GM12878 (cell line): Measurements from ENCODE around the gene TLE7.

Experiments
- BCL3 ChIP-seq: IDR thresholded peaks from 2 replicates; pipeline ENCODE4 v1.6.1; 2011; ENCODE audit warnings: borderline replicate concordance, low read depth, mild to moderate bottlenecking, moderate library complexity, low read length; ENCODE audit not compliant: insufficient read depth, poor library complexity, severe bottlenecking
- CHD4 ChIP-seq: fragments of 200-600 bp; sonication (generic); IDR thresholded peaks from 2 replicates; pipeline ENCODE4 v1.6.1; 2016; ENCODE audit warnings: mild to moderate bottlenecking
- HDAC2 ChIP-seq: fragments of 200-600 bp; sonication (generic); IDR thresholded peaks from 2 replicates; pipeline ENCODE4 v1.6.1; 2017
- POLR2A ChIP-seq: IDR thresholded peaks from 2 replicates; pipeline ENCODE4 v1.6.1; 2011; ENCODE audit warnings: low read depth, mild to moderate bottlenecking, low read length
- POLR2AphosphoS5 ChIP-seq: IDR thresholded peaks from 2 replicates; pipeline ENCODE4 v1.6.1; 2011; ENCODE audit warnings: mild to moderate bottlenecking, low read length, inconsistent platforms
- SIN3A ChIP-seq: IDR thresholded peaks from 2 replicates; pipeline ENCODE4 v1.6.1; 2012; ENCODE audit warnings: low read depth, low read length, improper control_type of control experiment
- TAF1 ChIP-seq: IDR thresholded peaks from 2 replicates; pipeline ENCODE4 v1.6.1; 2011; ENCODE audit warnings: mild to moderate bottlenecking, low read depth, low read length, borderline replicate concordance
- TF ChIP-seq, protein P1 (sequence below), 3 experiments: IDR thresholded peaks in 2 of 3; conservative IDR thresholded peaks in 1 of 3; 2 replicates each; pipeline ENCODE4 v1.5.1; 2011; ENCODE audit warnings: low read depth in 3 of 3, low read length in 3 of 3, mild to moderate bottlenecking in 3 of 3, control low read depth in 2 of 3, moderate library complexity in 2 of 3, inconsistent platforms in 1 of 3, mixed read lengths in 1 of 3; ENCODE audit not compliant: control insufficient read depth in 2 of 3, insufficient read depth in 1 of 3; ENCODE audit errors: extremely low read depth in 1 of 3
- TF ChIP-seq, protein P2 (sequence below): fragments of 450-650 bp; IDR thresholded peaks from 2 replicates; pipeline ENCODE4 v1.6.1; 2016; ENCODE audit warnings: mild to moderate bottlenecking, moderate library complexity, borderline replicate concordance

DNA sequence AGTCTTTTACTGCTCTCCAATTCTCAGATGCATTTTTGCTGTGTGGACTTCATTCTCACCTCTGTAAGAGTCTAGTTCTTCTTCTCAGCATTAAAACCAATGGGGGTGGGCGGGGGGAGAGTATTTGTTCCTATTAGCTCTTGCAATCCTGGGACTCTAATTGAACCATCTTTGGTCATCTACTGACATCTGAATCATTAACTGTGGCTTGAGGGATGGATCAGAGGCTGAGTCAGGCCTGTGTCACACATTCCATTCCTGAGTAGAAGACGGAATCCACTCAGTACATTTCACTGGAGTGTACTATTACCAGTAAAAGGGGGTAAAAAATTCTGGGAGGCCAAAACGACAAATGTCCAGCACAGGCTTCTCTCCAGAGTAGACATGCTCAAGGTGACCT is 33.0 kb upstream of the TLE7 start:
- TF ChIP-seq CHD4 (no peak), BCL3 (no peak), SIN3A (no peak), TAF1 (no peak), POLR2AphosphoS5 (no peak), HDAC2 (no peak), POLR2A (no peak)
- TF ChIP-seq, protein P1, sequence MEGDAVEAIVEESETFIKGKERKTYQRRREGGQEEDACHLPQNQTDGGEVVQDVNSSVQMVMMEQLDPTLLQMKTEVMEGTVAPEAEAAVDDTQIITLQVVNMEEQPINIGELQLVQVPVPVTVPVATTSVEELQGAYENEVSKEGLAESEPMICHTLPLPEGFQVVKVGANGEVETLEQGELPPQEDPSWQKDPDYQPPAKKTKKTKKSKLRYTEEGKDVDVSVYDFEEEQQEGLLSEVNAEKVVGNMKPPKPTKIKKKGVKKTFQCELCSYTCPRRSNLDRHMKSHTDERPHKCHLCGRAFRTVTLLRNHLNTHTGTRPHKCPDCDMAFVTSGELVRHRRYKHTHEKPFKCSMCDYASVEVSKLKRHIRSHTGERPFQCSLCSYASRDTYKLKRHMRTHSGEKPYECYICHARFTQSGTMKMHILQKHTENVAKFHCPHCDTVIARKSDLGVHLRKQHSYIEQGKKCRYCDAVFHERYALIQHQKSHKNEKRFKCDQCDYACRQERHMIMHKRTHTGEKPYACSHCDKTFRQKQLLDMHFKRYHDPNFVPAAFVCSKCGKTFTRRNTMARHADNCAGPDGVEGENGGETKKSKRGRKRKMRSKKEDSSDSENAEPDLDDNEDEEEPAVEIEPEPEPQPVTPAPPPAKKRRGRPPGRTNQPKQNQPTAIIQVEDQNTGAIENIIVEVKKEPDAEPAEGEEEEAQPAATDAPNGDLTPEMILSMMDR (IDR thresholded peaks at IDR 0.05 in 2 of 3, conservative IDR thresholded peaks at IDR 0.05 in 1 of 3; ENCODE audit: control insufficient read depth in 2 of 3, extremely low read depth in 1 of 3, insufficient read depth in 1 of 3, low read depth in 3 of 3, low read length in 3 of 3) = no peak
- TF ChIP-seq, protein P2, sequence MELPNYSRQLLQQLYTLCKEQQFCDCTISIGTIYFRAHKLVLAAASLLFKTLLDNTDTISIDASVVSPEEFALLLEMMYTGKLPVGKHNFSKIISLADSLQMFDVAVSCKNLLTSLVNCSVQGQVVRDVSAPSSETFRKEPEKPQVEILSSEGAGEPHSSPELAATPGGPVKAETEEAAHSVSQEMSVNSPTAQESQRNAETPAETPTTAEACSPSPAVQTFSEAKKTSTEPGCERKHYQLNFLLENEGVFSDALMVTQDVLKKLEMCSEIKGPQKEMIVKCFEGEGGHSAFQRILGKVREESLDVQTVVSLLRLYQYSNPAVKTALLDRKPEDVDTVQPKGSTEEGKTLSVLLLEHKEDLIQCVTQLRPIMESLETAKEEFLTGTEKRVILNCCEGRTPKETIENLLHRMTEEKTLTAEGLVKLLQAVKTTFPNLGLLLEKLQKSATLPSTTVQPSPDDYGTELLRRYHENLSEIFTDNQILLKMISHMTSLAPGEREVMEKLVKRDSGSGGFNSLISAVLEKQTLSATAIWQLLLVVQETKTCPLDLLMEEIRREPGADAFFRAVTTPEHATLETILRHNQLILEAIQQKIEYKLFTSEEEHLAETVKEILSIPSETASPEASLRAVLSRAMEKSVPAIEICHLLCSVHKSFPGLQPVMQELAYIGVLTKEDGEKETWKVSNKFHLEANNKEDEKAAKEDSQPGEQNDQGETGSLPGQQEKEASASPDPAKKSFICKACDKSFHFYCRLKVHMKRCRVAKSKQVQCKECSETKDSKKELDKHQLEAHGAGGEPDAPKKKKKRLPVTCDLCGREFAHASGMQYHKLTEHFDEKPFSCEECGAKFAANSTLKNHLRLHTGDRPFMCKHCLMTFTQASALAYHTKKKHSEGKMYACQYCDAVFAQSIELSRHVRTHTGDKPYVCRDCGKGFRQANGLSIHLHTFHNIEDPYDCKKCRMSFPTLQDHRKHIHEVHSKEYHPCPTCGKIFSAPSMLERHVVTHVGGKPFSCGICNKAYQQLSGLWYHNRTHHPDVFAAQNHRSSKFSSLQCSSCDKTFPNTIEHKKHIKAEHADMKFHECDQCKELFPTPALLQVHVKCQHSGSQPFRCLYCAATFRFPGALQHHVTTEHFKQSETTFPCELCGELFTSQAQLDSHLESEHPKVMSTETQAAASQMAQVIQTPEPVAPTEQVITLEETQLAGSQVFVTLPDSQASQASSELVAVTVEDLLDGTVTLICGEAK = no peak
